ENCODE data around the gene KCTD15. TPM values are rescaled to one million over a fixed set of nuclear protein-coding genes. Genes with fewer than 3 reads are reported as not detected.

KCTD15 gene
- total and polyA plus RNA-seq, 12 donors: 3.4 to 21.7 (median 11.2) TPM

- DNase-seq: no peak
- H3K27ac ChIP-seq: no peak overlapping the region
- H3K4me1 ChIP-seq (replicated peaks in 1 of 2): no peaks in the 10 kb centered on the region
- 68 to 78% (median 77%) methylated on average over 9 of the region's 9 CpGs for WGBS, 4 donors
- intact Hi-C loops (cut with DNase I): loop anchor here (5.0 to 10.0 kb wide), 4 partner anchors 221 to 531 kb away; no protein-coding TSS in a partner anchor
- TF ChIP-seq POLR2A (IDR thresholded peaks at IDR 0.05) (no peak), CTCF (IDR thresholded peaks at IDR 0.05) (no peak)
- no peaks in the 10 kb centered on the region for H3K27me3 ChIP-seq
- no peak overlapping the region for H3K4me3 ChIP-seq
- H3K36me3 ChIP-seq (replicated peaks in 1 of 2): no peaks in the 10 kb centered on the region
- no peaks in the 10 kb centered on the region for H3K9me3 ChIP-seq (replicated peaks in 1 of 3)
These were observed 20.8 kb upstream of the KCTD15 start for GRCh38 chr19:33775731-33776487.

- 20 to 89% (median 78%) methylated on average over 1 to 9 of the region's 9 CpGs for WGBS, 4 donors
- Histone ChIP-seq H3K27ac (no peak overlapping the region), H3K27me3 (no peaks in the 10 kb centered on the region), H3K4me1 (replicated peaks in 1 of 2) (no peaks in the 10 kb centered on the region), H3K4me3 (no peak overlapping the region), H3K36me3 (replicated peaks in 1 of 2) (no peaks in the 10 kb centered on the region), H3K9me3 (replicated peaks in 1 of 3) (no peaks in the 10 kb centered on the region)
- intact Hi-C loops (cut with DNase I): loop anchor here (5.0 to 10.0 kb wide), 4 partner anchors 220 to 533 kb away; no protein-coding TSS in a partner anchor
- TF ChIP-seq CTCF (IDR thresholded peaks at IDR 0.05) (no peak), POLR2A (IDR thresholded peaks at IDR 0.05) (no peak)
- no peak for DNase-seq
These were observed 19.3 kb upstream of the KCTD15 start for GRCh38 chr19:33777351-33777750.

- intact Hi-C loops (cut with DNase I): loop anchor here (5.0 to 10.0 kb wide), 4 partner anchors 220 to 533 kb away; no protein-coding TSS in a partner anchor
- Histone ChIP-seq H3K27me3 (no peaks in the 10 kb centered on the region), H3K4me3 (no peak overlapping the region), H3K27ac (no peak overlapping the region), H3K9me3 (replicated peaks in 1 of 3) (no peaks in the 10 kb centered on the region), H3K36me3 (replicated peaks in 1 of 2) (no peaks in the 10 kb centered on the region), H3K4me1 (replicated peaks in 1 of 2) (no peaks in the 10 kb centered on the region)
- WGBS, 4 donors: 52 to 58% (median 55%) methylated on average over 11 to 17 of the region's 17 CpGs
- no peak for DNase-seq
- TF ChIP-seq POLR2A (IDR thresholded peaks at IDR 0.05): no peak
- no peak for TF ChIP-seq CTCF (IDR thresholded peaks at IDR 0.05)
These were observed 18.9 kb upstream of the KCTD15 start for GRCh38 chr19:33777753-33778088.

- H3K27me3 ChIP-seq: no peaks in the 10 kb centered on the region
- H3K27ac ChIP-seq: no peak overlapping the region
- no peaks in the 10 kb centered on the region for H3K36me3 ChIP-seq (replicated peaks in 1 of 2)
- H3K4me3 ChIP-seq: no peak overlapping the region
- H3K9me3 ChIP-seq (replicated peaks in 1 of 3): no peaks in the 10 kb centered on the region
- TF ChIP-seq CTCF (IDR thresholded peaks at IDR 0.05) (peak; percentile 96 to 100 (median 100)), POLR2A (IDR thresholded peaks at IDR 0.05) (peak in 1 of 2 donors; percentile 43)
- WGBS, 4 donors: 11 to 58% (median 30%) methylated on average over 9 to 49 of the region's 49 CpGs
- H3K4me1 ChIP-seq (replicated peaks in 1 of 2): no peaks in the 10 kb centered on the region
- peak; percentile 69 to 86 (median 81) for DNase-seq
- intact Hi-C loops (cut with DNase I): loop anchor here (5.0 to 10.0 kb wide), 4 partner anchors 219 to 533 kb away; no protein-coding TSS in a partner anchor
These were observed 18.4 kb upstream of the KCTD15 start for GRCh38 chr19:33778089-33778791.
